K562 (cell line): ENCODE data around the gene GPR37L1. TPM values are rescaled to one million over a fixed set of nuclear protein-coding genes. Genes with fewer than 3 reads are reported as not detected.
A peak's percentile ranks its signal among the peaks of the same experiment; 100 is the strongest.

Source experiments
- ATAC-seq: fragments of 200-7000 bp; cut with Tn5 transposase; 3 replicates; pipeline ENCODE4 v1.9.1; 2020; ENCODE audit warnings: moderate library complexity
- BruUV-seq: library from RNA; stranded (reverse); fragments of 400-500 nt; replicated peaks from 2 replicates; lab custom pipeline; 2021; lab: Mats Ljungman, UMichigan
- CTCF ChIA-PET: fragments of 300-600 bp; formaldehyde crosslinking; extraction: SDS; loops from one replicate; lab custom pipeline; 2021; ENCODE audit warnings: low intra/inter-chr PET ratio; lab: Yijun Ruan, JAX
- POLR2A ChIA-PET: fragments of 300-600, 350-650 bp; sonication (Branson Sonifier 250); formaldehyde crosslinking; extraction: SDS; loops from one replicate; lab custom pipeline; 2021; ENCODE audit warnings: antibody characterized with exemption, inconsistent platforms; lab: Yijun Ruan, JAX
- DNase-seq, 4 experiments: peaks; one replicate each; pipeline versions ENCODE4 v3.0.0 to v3.0.0-alpha.2; 2011 to 2018; ENCODE audit warnings: low spot score in 3 of 4, mixed read lengths in 3 of 4; ENCODE audit errors: extremely low read depth in 1 of 4
- FAIRE-seq: peaks from 2 replicates; lab custom pipeline; 2011; peaks lifted over from hg19 to GRCh38; lab: Jason Lieb, UNC
- H2AFZ ChIP-seq: 2 replicates; pipeline ENCODE4 v1.6.0; 2011; ENCODE audit warnings: low read depth, low read length, control low read depth, inconsistent platforms
- H3K27ac ChIP-seq: fragments of 200-600 bp; 3 replicates; pipeline ENCODE4 v1.8.0; 2011; ENCODE audit warnings: low read depth, mild to moderate bottlenecking, control low read depth, inconsistent platforms, low read length, moderate library complexity, mixed read lengths; ENCODE audit errors: extremely low read depth
- H3K27me3 ChIP-seq, 2 experiments: fragments of 300-600 bp in 1 of 2; 2 replicates in 1 of 2; 3 replicates in 1 of 2; pipeline versions ENCODE4 v1.6.0 to v1.8.0; 2011; ENCODE audit warnings: inconsistent platforms in 2 of 2, low read length in 2 of 2, mild to moderate bottlenecking in 1 of 2, mixed read lengths in 1 of 2, moderate library complexity in 1 of 2; ENCODE audit not compliant: control insufficient read depth in 2 of 2, insufficient read depth in 2 of 2
- H3K36me3 ChIP-seq: fragments of 300-600 bp; 3 replicates; pipeline ENCODE4 v1.8.0; 2011; ENCODE audit warnings: mild to moderate bottlenecking, low read length, inconsistent platforms; ENCODE audit not compliant: control insufficient read depth, insufficient read depth
- H3K4me1 ChIP-seq, 2 experiments: fragments of 200-600 bp in 1 of 2; replicated peaks in 1 of 2; 2 replicates in 1 of 2; 3 replicates in 1 of 2; pipeline versions ENCODE4 v1.5.1 to v1.8.0; 2011; ENCODE audit warnings: inconsistent platforms in 2 of 2, low read length in 2 of 2, mild to moderate bottlenecking in 1 of 2, mixed read lengths in 1 of 2, moderate library complexity in 1 of 2; ENCODE audit not compliant: control insufficient read depth in 2 of 2, insufficient read depth in 2 of 2
- H3K4me2 ChIP-seq: 2 replicates; pipeline ENCODE4 v1.6.1; 2011; ENCODE audit warnings: low read length, control low read depth, inconsistent platforms, mixed read lengths; ENCODE audit not compliant: insufficient read depth
- H3K4me3 ChIP-seq: fragments of 200-600 bp; sonication (generic), shearing (Covaris generic); 2 replicates; pipeline ENCODE4 v1.5.1; 2016; ENCODE audit warnings: control low read depth, inconsistent platforms
- H3K79me2 ChIP-seq: fragments of 200-600 bp; 3 replicates; pipeline ENCODE4 v1.8.0; 2011; ENCODE audit warnings: low read length, inconsistent platforms; ENCODE audit not compliant: control insufficient read depth, insufficient read depth
- H3K9ac ChIP-seq, 2 experiments: 2 replicates each; pipeline versions ENCODE4 v1.6.0 to v1.6.1; 2011; ENCODE audit warnings: low read depth in 2 of 2, low read length in 2 of 2, control low read depth in 1 of 2, inconsistent platforms in 1 of 2, mild to moderate bottlenecking in 1 of 2, mixed read lengths in 1 of 2; ENCODE audit not compliant: insufficient read depth in 1 of 2
- H3K9me1 ChIP-seq: one replicate; pipeline ENCODE4 v1.6.0; 2011; ENCODE audit warnings: inconsistent platforms, mild to moderate bottlenecking, low read length, moderate library complexity; ENCODE audit not compliant: control insufficient read depth, insufficient read depth
- H3K9me3 ChIP-seq: replicated peaks from 2 replicates; pipeline ENCODE4 v1.5.1; 2011; ENCODE audit warnings: low read depth, low read length, inconsistent platforms; ENCODE audit not compliant: control insufficient read depth, insufficient read depth
- H4K20me1 ChIP-seq: replicated peaks from 2 replicates; pipeline ENCODE4 v1.6.1; 2011; ENCODE audit warnings: low read length, inconsistent platforms, mixed read lengths; ENCODE audit not compliant: control insufficient read depth, insufficient read depth
- COPS2 ChIP-seq: fragments of 450-650 bp; conservative IDR thresholded peaks from 2 replicates; pipeline ENCODE4 v1.6.1; 2016; ENCODE audit warnings: mild to moderate bottlenecking, moderate library complexity
- FOXA3 ChIP-seq, 2 experiments: fragments of 450-650 bp in 1 of 2; sonication (generic) in 1 of 2; formaldehyde crosslinking; IDR thresholded peaks in 1 of 2; conservative IDR thresholded peaks in 1 of 2; 2 replicates each; pipeline versions ENCODE4 v1.4.0 to v1.8.0; 2020 to 2022; ENCODE audit warnings: mild to moderate bottlenecking in 2 of 2, missing genetic modification reagents in 1 of 2
- FOXJ3 ChIP-seq: sonication (generic); formaldehyde crosslinking; IDR thresholded peaks from 2 replicates; pipeline ENCODE4 v1.4.0; 2020; ENCODE audit warnings: mild to moderate bottlenecking, missing genetic modification reagents
- KDM2B ChIP-seq: fragments of 250-450 bp; sonication (Bioruptor Pico); IDR thresholded peaks from 2 replicates; pipeline ENCODE4 v1.8.0; 2021; ENCODE audit warnings: mild to moderate bottlenecking, moderate library complexity
- MAFF ChIP-seq: IDR thresholded peaks from 2 replicates; pipeline ENCODE4 v1.6.1; 2012; ENCODE audit warnings: low read length, improper control_type of control experiment
- MIER1 ChIP-seq: fragments of 450-650 bp; IDR thresholded peaks from 2 replicates; pipeline ENCODE4 v1.6.1; 2016; ENCODE audit warnings: antibody characterized with exemption, mild to moderate bottlenecking, low read depth
- MYBL2 ChIP-seq, 2 experiments: fragments of 450-650 bp in 1 of 2; sonication (generic) in 1 of 2; formaldehyde crosslinking in 1 of 2; IDR thresholded peaks; 2 replicates each; pipeline versions ENCODE4 v1.6.1 to v1.8.1; 2017 to 2022; ENCODE audit warnings: borderline replicate concordance in 1 of 2, inconsistent platforms in 1 of 2, low read depth in 1 of 2, mild to moderate bottlenecking in 1 of 2, missing genetic modification reagents in 1 of 2, moderate library complexity in 1 of 2
- SMAD4 ChIP-seq: fragments of 250-450 bp; sonication (Bioruptor Pico); conservative IDR thresholded peaks from 2 replicates; pipeline ENCODE4 v1.8.0; 2021; ENCODE audit warnings: inconsistent platforms, mild to moderate bottlenecking, moderate library complexity
- STAT6 ChIP-seq: sonication (generic); formaldehyde crosslinking; IDR thresholded peaks from 2 replicates; pipeline ENCODE4 v1.8.1; 2023; ENCODE audit warnings: mild to moderate bottlenecking, missing genetic modification reagents
- TAF1 ChIP-seq: IDR thresholded peaks from 2 replicates; pipeline ENCODE4 v1.6.1; 2011; ENCODE audit warnings: mild to moderate bottlenecking, low read length, moderate library complexity; ENCODE audit not compliant: insufficient read depth, control insufficient read depth, severe bottlenecking; ENCODE audit errors: extremely low read depth
- ZNF224 ChIP-seq: sonication (generic); formaldehyde crosslinking; IDR thresholded peaks from 2 replicates; pipeline ENCODE4 v1.8.0; 2022; ENCODE audit warnings: mild to moderate bottlenecking, missing genetic modification reagents
- ZNF398 ChIP-seq: fragments of 250-450 bp; sonication (Bioruptor Pico); IDR thresholded peaks from 2 replicates; pipeline ENCODE4 v1.8.0; 2021; ENCODE audit warnings: moderate library complexity, mild to moderate bottlenecking, inconsistent platforms
- WGBS: fragments of 100-300 bp; shearing (Covaris generic); methylation state at CpG from one replicate; pipeline ENCODE4 v1.1.6; 2016; ENCODE audit warnings: low coverage, mixed read lengths; ENCODE audit not compliant: insufficient coverage; ENCODE audit errors: missing lambda C conversion rate; 5-methylcytosine and 5-hydroxymethylcytosine counted together
- in situ Hi-C: fragments of 300-500 bp; cut with MboI; formaldehyde crosslinking; loops from 4 replicates; pipeline ENCODE4 v1.15.0; 2018; ENCODE audit warnings: inconsistent platforms, mixed read lengths
- intact Hi-C: fragments of 100-400 bp; cut with micrococcal nuclease; formaldehyde crosslinking; loops from 2 replicates; pipeline ENCODE4 v1.14.2; 2022
- polyA plus RNA-seq, 8 experiments: library from polyadenylated mRNA; depleted of rRNA in 4 of 8; stranded (reverse) in 5 of 8; unstranded in 3 of 8; fragments of >200 nt; fragmentation: Nextera tagmentation in 2 of 8; fragmentation: Illumina TruSeq in 1 of 8; extraction: Ambion mirVana in 2 of 8; extraction: Trizol in 1 of 8; gene quantifications; 2 replicates each; pipeline versions ENCODE4 v1.2.1 to v1.2.3, GENCODE V29; 2011 to 2014; ENCODE audit warnings: inconsistent platforms in 1 of 8, missing spikeins in 1 of 8
- total RNA-seq, 7 experiments: library from RNA; depleted of rRNA in 6 of 7; stranded (reverse); fragments of >200 nt in 6 of 7; fragmentation: Illumina TruSeq in 2 of 7; extraction: Trizol in 2 of 7; gene quantifications; 2 replicates each; pipeline versions ENCODE4 v1.2.1 to v1.2.3, GENCODE V29; 2011 to 2021; ENCODE audit warnings: low replicate concordance in 1 of 7
- TF ChIP-seq, protein P1 (sequence below): fragments of 250-450 bp; sonication (Bioruptor Pico); IDR thresholded peaks from 2 replicates; pipeline ENCODE4 v1.4.0; 2020; ENCODE audit warnings: mild to moderate bottlenecking, moderate library complexity

The GPR37L1 gene
- total and polyA plus RNA-seq, 9 of the 15 experiments (the other 6 are each of a cell fraction or from before 2014, with no cell fraction given), result not detected

GRCh38 chr1:202145068-202145743, 22.5 kb downstream of the GPR37L1 start:
- ChIA-PET POLR2A (interaction anchor here (0.6 to 8.9 kb wide), 5 partner anchors 9 to 448 kb away, joined by 3 to 49 read pairs (median 16); partner anchors contain the start of gene PTPN7), CTCF (no interaction called here)
- peaks cover 21 to 33% of the 10 kb centered on the region in 2 experiments; a peak in 4 of 5 replicates for H3K4me1 ChIP-seq
- TSS peak; percentile 90 for BruUV-seq
- peak overlapping the region; percentile 76 to 97 for H3K9ac ChIP-seq
- H3K4me3 ChIP-seq, result peak overlapping the region; percentile 80
- peak overlapping the region; percentile 96 for H2AFZ ChIP-seq
- no peak for FAIRE-seq
- 6% methylated on average over 13 of the region's 13 CpGs for WGBS
- H3K4me2 ChIP-seq, result peak overlapping the region; percentile 84
- peaks cover 30% of the 10 kb centered on the region for H3K79me2 ChIP-seq
- peaks cover 4% of the 10 kb centered on the region for H3K9me1 ChIP-seq
- in situ Hi-C loops, result no loop called here
- H3K27me3 ChIP-seq, result no peaks in the 10 kb centered on the region
- H3K9me3 ChIP-seq, result no peaks in the 10 kb centered on the region
- ATAC-seq, result peak; percentile 20
- peaks cover 7% of the 10 kb centered on the region for H4K20me1 ChIP-seq
- H3K27ac ChIP-seq, result peak overlapping the region; percentile 73
- peak in 3 of 4 experiments; percentile 39 to 54 (median 45) for DNase-seq
- intact Hi-C loops, result no loop called here
- peaks cover 41% of the 10 kb centered on the region for H3K36me3 ChIP-seq
- TF ChIP-seq COPS2, result no peak
- no peak for TF ChIP-seq MAFF
- no peak for TF ChIP-seq STAT6 (CRISPR knock-in tag)
- no peak for TF ChIP-seq KDM2B (CRISPR knock-in tag)
- no peak for TF ChIP-seq MYBL2 (IDR thresholded peaks at IDR 0.05; ENCODE audit: low read depth)
- no peak for TF ChIP-seq MYBL2 (CRISPR knock-in tag; IDR thresholded peaks at IDR 0.05; ENCODE audit: borderline replicate concordance)
- no peak for TF ChIP-seq MIER1
- TF ChIP-seq TAF1, result no peak
- TF ChIP-seq ZNF224 (CRISPR knock-in tag), result no peak
- TF ChIP-seq FOXJ3 (CRISPR knock-in tag), result no peak
- TF ChIP-seq, protein P1, sequence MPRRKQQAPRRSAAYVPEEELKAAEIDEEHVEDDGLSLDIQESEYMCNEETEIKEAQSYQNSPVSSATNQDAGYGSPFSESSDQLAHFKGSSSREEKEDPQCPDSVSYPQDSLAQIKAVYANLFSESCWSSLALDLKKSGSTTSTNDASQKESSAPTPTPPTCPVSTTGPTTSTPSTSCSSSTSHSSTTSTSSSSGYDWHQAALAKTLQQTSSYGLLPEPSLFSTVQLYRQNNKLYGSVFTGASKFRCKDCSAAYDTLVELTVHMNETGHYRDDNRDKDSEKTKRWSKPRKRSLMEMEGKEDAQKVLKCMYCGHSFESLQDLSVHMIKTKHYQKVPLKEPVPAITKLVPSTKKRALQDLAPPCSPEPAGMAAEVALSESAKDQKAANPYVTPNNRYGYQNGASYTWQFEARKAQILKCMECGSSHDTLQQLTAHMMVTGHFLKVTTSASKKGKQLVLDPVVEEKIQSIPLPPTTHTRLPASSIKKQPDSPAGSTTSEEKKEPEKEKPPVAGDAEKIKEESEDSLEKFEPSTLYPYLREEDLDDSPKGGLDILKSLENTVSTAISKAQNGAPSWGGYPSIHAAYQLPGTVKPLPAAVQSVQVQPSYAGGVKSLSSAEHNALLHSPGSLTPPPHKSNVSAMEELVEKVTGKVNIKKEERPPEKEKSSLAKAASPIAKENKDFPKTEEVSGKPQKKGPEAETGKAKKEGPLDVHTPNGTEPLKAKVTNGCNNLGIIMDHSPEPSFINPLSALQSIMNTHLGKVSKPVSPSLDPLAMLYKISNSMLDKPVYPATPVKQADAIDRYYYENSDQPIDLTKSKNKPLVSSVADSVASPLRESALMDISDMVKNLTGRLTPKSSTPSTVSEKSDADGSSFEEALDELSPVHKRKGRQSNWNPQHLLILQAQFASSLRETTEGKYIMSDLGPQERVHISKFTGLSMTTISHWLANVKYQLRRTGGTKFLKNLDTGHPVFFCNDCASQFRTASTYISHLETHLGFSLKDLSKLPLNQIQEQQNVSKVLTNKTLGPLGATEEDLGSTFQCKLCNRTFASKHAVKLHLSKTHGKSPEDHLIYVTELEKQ, result no peak
- TF ChIP-seq FOXA3 (CRISPR knock-in tag; conservative IDR thresholded peaks at IDR 0.05 in 1 of 2, IDR thresholded peaks at IDR 0.05 in 1 of 2), result no peak
- TF ChIP-seq SMAD4 (CRISPR knock-in tag), result no peak
- no peak for TF ChIP-seq ZNF398
